Hematopoietic multipotent progenitor cell treated with erythropoietin and hydrocortisone succinate and interleukin-3 and kit ligand, for 6 days (in vitro differentiated cells): ENCODE measurements around the gene PGLYRP2.

Experiments used
- DNase-seq: peaks from one replicate; pipeline ENCODE4 v3.0.0-alpha.2; 2015

Gene PGLYRP2

GRCh38 chr19:15453906-15454860, 25.1 kb downstream of the PGLYRP2 start:
- no peak for DNase-seq

- DNase-seq, result no peak
These were observed 26.2 kb downstream of the PGLYRP2 start for GRCh38 chr19:15453091-15453578.

- peak; percentile 87 for DNase-seq
These were observed 26.9 kb downstream of the PGLYRP2 start for GRCh38 chr19:15452111-15453047.

- no peak for DNase-seq
These were observed 28.8 kb downstream of the PGLYRP2 start for GRCh38 chr19:15450528-15450890.

GRCh38 chr19:15449620-15450527, 29.4 kb downstream of the PGLYRP2 start, which contains the start of gene WIZ:
Gene WIZ, minus strand, starts transcription at chr19:15449956. Its CDS starts 1,649 bp downstream, at chr19:15448307.
- peak; percentile 85 for DNase-seq

GRCh38 chr19:15448778-15449619, 30.3 kb downstream of the PGLYRP2 start:
- DNase-seq, result peak; percentile 23

GRCh38 chr19:15448044-15448777, 31.1 kb downstream of the PGLYRP2 start:
- peak; percentile 30 for DNase-seq

- DNase-seq, result no peak
These were observed 32.2 kb downstream of the PGLYRP2 start for GRCh38 chr19:15447057-15447456.

- no peak for DNase-seq
These were observed 33.4 kb downstream of the PGLYRP2 start for GRCh38 chr19:15445807-15446376.

- DNase-seq, result no peak
These were observed 34.1 kb downstream of the PGLYRP2 start for GRCh38 chr19:15445227-15445605.

- no peak for DNase-seq
These were observed 34.6 kb downstream of the PGLYRP2 start for GRCh38 chr19:15444505-15445226.

GRCh38 chr19:15443838-15444237, 35.5 kb downstream of the PGLYRP2 start:
- DNase-seq, result no peak

GRCh38 chr19:15443325-15443724, 36.0 kb downstream of the PGLYRP2 start:
- DNase-seq, result no peak

GRCh38 chr19:15442142-15442920, 37.0 kb downstream of the PGLYRP2 start:
- DNase-seq, result no peak

GRCh38 chr19:15441317-15441716, 38.0 kb downstream of the PGLYRP2 start:
- no peak for DNase-seq

- no peak for DNase-seq
These were observed 39.3 kb downstream of the PGLYRP2 start for GRCh38 chr19:15439821-15440641.

- peak; percentile 72 for DNase-seq
These were observed 40.1 kb downstream of the PGLYRP2 start for GRCh38 chr19:15439078-15439799.
